NCI-H2081 (cell line): Measurements from ENCODE around the gene PINLYP.
"Not testable (repeated sequence)": the region's sequence is repeated elsewhere in the genome, so short reads cannot be mapped to it uniquely, and the experiment has no call there.

ENCODE experiments used
- DNase-seq, 2 experiments: peaks; one replicate each; lab custom pipeline; 2025; lab: John Stamatoyannopoulos, UW

The PINLYP gene

DNA sequence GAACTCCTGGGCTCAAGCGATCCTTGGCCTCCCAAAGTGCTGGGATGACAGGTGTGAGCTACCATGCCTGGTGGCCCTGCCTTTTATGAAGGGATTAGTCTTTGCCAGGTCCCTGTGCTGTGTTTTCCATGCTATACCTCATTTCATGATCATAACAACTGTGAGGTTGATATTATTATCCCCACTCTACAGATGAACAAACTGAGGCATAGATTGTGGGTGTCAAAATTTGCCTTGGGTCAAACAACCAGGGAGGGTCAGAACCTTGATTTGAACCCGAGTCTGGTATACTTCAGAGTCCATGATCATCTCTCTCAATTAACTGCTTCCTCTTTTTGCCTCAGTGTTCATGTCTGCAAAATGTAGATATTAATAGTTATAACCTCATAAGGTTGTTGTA lies 6.9 kb downstream of the PINLYP start:
- no peak for DNase-seq

GRCh38 chr19:43584484-43584883 lies 8.9 kb downstream of the PINLYP start:
- no peak for DNase-seq

- DNase-seq = no peak
Measured at GRCh38 chr19:43586346-43586745, 10.7 kb downstream of the PINLYP start.

DNA sequence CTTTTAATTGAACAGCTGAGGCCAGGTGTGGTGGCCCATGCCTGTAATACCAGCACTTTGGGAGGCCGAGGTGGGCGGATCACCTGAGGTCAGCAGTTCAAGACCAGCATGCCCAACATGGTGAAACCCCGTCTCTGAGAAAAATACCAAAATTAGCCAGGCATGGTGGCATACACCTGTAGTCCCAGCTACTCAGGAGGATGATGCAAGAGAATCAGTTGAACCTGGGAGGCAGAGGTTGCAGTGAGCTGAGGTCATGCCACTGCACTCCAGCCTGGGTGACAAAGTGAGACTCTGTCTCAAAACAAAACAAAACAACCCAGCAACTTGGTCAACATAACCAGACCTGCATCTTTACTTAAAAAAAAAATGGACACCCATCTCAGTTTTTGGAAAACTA lies 11.4 kb downstream of the PINLYP start:
- DNase-seq = not testable (repeated sequence)

- DNase-seq = no peak
Measured at GRCh38 chr19:43589277-43589676, 13.7 kb downstream of the PINLYP start.

- DNase-seq = no peak
Measured at GRCh38 chr19:43589678-43590077, 14.1 kb downstream of the PINLYP start.

GRCh38 chr19:43591904-43592772 lies 16.5 kb downstream of the PINLYP start:
- DNase-seq = no peak

DNA sequence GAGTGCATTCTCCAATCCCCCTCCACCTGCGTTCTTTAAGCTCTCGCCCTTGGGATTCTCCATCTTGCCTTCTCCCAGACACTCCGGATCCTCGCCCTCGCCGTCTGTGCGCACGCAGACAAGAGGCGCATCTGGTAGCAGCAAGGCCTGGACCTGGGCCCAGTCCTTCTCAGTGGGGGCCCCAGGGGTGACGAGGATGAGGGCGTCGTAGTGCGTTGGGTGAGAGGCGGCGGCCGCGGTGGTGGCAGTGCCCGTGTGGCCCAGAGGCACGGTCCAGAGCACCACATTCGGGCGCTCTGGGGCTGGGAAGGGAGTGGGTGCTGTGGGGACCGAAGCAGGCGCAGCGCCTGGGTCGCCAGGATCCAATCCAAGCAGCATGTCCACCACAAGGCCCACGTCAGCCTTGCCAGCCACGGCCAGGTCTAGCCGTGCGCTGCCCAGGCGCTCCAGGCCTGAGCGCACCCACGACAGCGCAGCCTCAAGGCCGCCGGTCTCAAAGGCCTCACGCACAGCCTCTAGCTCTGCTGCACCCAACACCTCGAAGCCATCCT lies 17.3 kb downstream of the PINLYP start:
- DNase-seq = no peak

DNA sequence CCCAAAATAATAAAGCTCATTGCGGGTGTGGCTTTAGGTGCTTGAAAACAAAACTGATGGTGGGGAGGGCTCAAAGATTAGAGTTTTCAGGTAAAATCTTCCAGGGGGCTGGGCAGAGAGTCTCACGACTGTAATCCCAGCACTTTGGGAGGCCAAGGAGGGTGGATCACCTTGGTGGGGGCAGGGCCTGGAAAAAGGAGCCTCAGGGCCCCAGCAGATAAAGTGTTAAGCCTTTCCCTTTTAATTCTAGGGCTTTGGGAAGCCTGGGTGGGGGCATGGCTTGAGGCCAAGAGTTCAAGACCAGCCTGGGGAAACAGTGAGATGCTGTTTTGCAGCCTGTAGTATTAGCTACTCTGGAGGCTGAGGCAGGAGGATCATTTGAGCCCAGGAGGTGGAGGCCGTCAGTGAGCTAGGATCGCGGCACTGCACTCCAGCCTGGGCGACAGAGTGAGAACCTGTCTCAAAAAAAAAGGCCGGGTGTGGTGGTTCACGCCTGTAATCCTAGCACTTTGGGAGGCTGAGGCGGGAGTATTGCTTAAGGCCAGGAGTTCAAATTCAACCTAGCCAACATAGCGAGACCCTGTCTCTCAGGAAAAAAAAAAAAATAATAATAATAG lies 18.6 kb downstream of the PINLYP start:
- no peak for DNase-seq

DNA sequence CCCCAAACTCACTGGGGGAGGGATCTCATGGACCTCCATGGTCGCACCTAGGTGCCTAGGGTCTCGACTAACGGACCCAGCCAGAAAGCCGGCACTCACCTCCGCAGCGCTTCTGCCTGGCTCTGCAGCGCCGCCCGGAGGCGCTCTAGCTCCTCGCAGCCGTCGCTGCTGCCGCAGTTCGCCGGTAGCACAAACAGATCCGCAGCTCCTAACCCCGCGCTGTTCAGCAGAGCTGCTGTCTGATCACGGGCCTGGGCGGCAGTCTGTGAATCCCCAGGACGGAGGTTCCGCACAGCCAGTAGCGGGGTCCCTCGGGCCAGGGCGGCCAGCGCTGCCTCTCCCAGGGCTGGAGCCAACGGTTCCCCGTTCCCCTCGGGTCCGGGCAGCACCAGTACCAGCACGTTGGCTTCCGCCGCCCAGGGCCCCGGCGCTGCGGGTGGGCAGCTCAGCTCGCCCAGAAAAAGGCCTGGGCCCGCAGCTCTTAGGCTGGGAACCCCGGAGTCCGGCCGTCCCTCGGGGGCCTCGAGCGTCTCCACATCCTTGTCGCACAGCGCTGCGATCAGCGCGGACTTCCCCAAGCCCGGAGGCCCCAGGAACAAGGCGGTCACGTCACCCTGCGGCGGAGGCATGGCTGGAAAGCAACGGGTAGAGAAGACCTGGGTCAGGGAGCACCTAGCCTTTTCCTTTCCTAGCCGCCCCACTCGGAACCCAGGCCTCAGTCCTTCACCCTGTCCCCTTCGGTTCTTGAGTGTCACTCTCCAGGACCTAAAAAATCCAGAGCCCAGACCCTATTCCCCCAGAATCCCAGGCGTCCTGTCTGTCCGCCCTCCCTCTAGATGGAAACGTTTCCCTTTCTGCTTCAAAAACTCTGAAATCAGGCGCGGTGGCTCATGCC lies 19.4 kb downstream of the PINLYP start:
- peak; percentile 65 to 70 for DNase-seq

GRCh38 chr19:43595605-43595998 lies 20.0 kb downstream of the PINLYP start:
- no peak for DNase-seq

DNA sequence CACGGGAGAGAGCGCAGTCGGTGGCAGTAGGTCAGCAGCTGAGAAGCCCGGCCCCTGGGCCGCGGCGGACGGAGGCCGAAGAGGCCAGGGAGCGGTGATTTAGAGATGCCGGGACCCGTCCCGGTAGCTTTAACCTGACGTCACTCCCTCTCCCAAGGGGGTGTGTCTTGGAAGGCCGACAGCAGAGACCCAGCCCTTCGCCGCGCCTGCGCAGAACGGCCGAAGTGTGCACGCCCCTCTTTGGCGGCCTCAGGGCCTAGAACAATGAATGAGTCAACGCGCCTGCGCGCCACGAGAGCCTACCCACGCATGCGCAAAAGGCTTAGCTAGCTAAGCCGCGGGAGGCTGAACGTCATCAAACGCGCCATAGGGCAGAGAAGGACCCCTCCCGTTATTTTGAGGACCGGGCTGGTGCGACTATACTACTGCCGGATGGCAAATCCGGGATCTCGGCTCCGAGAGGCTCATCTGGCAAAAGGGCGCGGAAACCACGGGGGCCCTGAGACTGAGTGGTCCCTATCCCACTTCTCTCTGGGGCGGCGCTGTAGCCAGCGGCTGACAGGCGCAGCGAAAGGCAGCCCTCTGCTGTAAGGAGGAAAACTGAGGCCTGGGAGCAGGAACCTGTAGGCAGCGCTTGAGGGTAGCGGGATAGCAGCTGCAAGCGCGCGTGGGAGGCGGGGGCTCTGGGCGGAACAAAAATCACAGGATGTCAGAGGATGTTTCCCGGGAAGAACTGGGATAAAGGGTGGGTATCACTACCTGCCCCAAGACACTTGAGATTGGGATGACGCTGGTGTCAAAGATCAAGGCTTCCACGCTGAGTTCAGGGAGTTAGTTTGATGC lies 20.6 kb downstream of the PINLYP start, which contains the start of the genes IRGQ and ZNF576:
IRGQ (minus strand) TSS at position 136 of the 843 bp plus-strand sequence. CDS start 796 bp downstream, outside the sequence.
ZNF576 (plus strand) TSS at position 597 of the 843 bp plus-strand sequence. CDS start 514 bp downstream, outside the sequence.
- peak; percentile 98 to 99 for DNase-seq

DNA sequence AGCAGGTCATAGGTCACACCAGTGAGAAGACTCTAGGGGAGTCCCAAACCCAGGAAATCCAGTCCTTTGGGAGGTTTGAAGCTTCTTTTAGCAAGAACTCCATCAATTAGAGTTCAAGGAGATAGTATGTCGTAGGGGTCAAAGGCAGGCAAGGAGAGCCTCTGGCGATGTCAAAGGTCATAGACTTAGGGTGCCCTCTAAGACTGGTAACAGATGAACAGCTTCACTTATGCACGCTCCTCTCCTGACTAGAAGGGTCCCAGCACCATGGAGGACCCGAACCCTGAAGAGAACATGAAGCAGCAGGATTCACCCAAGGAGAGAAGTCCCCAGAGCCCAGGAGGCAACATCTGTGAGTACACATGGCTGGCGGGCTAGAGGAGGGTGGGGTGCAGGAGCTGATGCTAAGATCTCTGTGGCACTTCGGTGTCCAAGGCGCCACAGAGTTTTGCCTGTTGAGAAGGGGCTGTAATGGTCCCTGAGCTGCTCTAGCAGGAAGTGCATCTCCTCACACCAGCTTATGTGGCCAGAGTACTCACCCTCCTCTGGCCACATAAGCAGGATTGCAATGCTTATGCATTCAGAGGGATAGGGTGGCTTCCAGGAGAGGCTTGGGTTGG lies 21.4 kb downstream of the PINLYP start:
- peak in 1 of 2 experiments; percentile 2 for DNase-seq

DNA sequence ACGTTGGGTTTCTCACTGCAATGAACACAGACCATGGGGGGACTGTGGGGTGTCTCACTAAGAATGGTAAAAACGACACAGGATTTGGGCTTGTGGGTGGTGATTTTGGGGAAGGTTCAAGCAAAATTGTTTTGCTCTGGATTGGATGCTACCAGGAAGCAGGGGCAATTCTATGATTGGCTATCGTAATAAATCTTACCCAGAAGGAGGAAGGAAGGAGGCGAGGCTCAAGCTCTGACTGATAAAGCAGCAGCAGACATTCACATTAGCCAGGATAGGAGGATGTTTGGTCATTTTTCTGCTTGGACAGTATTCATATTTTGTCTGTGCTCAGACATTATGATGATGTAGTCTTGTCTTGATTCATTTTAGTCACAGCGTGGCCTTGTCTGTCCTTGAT lies 22.3 kb downstream of the PINLYP start:
- DNase-seq = no peak

- DNase-seq = no peak
Measured at GRCh38 chr19:43598445-43599240, 23.0 kb downstream of the PINLYP start.

GRCh38 chr19:43599635-43600295 lies 24.2 kb downstream of the PINLYP start:
- no peak for DNase-seq

DNA sequence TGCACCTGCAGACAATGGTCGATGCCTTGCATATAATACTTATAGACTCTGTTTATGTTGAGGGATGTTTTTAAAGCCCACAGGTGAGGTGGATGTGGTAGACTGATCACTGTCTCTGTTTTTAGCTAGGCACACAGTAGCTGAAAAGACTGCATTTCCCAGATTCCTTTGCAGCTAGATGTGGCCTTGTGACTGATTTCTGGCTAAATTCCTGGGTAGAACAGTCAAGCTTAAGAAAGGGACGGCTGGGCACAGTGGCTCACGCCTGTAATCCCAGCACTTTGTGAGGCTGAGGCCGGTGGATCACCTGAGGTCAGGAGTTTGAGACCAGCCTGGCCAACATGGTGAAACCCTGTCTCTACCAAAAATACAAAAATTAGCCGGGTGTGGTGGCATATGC lies 24.7 kb downstream of the PINLYP start:
- DNase-seq = not testable (repeated sequence)

DNA sequence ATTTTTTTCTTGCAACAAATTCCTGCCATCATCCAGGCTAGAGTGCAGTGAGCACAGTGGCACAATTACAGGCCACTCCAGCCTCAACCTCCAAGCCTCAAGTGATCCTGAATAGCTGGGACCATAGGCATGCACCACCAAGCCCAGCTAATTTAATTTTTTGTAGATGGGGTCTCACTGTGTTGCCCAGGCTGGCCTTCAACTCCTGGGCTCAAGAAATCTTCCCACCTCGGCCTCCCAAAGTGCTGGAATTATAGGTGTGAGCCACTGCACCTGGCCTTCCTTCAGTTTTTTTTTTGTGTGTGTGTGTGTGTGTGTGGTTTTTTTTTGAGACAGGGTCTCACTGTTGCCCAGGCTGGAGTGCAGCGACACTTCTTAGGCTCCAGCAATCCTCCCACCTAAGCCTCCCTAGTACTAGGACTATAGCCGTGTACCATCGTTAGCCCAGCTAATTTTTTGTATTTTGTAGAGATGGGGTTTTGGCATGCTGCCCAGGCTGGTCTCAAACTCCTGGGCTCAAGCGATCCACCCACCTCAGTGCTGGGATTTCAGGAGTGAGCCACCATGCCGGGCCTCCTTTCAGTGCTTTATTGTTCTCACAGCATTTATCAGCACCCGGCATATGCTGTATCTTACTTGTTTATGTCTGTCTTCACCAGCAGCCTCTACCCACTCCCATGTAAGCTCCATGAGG lies 30.4 kb downstream of the PINLYP start:
- DNase-seq = peak; percentile 32 to 64
